Activated CD4-positive, alpha-beta memory T cell treated with anti-CD3 and anti-CD28 coated beads for 36 hours (primary cell): ENCODE measurements around the gene SLC25A44. TPM values are rescaled to one million over a fixed set of nuclear protein-coding genes. Genes with fewer than 3 reads are reported as not detected.

Source experiments
- CTCF ChIA-PET: fragments of 350-600 bp; sonication (Branson Sonifier 250); formaldehyde crosslinking; loops from one replicate; lab custom pipeline; 2021; ENCODE audit warnings: antibody characterized with exemption, inconsistent platforms; lab: Charles Lee
- POLR2A ChIA-PET: fragments of 350-600 bp; sonication (Branson Sonifier 250); formaldehyde crosslinking; loops from one replicate; lab custom pipeline; 2021; ENCODE audit warnings: antibody characterized with exemption; lab: Charles Lee
- DNase-seq: peaks from one replicate; pipeline ENCODE4 v3.0.0-alpha.2; 2020
- H3K27ac Mint-ChIP-seq: one replicate; pipeline ENCODE4 v1.8.0; 2021; ENCODE audit warnings: mixed read lengths
- H3K27me3 Mint-ChIP-seq: one replicate; pipeline ENCODE4 v1.8.0; 2021; ENCODE audit warnings: mixed read lengths
- H3K36me3 Mint-ChIP-seq: one replicate; pipeline ENCODE4 v1.8.0; 2021; ENCODE audit warnings: mixed read lengths
- H3K4me1 Mint-ChIP-seq: one replicate; pipeline ENCODE4 v1.8.0; 2021; ENCODE audit warnings: low read depth, mixed read lengths
- H3K4me3 Mint-ChIP-seq: one replicate; pipeline ENCODE4 v1.8.0; 2021; ENCODE audit warnings: mild to moderate bottlenecking, mixed read lengths
- H3K9me3 Mint-ChIP-seq: one replicate; pipeline ENCODE4 v1.8.0; 2021; ENCODE audit warnings: mixed read lengths
- intact Hi-C: fragments of 100-400 bp; cut with micrococcal nuclease; formaldehyde crosslinking; loops from one replicate; pipeline ENCODE4 v1.15.1; 2023
- total RNA-seq, 2 experiments: library from RNA; stranded (reverse); gene quantifications; one replicate each; pipeline ENCODE4 v1.2.3, GENCODE V29; 2021

The SLC25A44 gene, protein sequence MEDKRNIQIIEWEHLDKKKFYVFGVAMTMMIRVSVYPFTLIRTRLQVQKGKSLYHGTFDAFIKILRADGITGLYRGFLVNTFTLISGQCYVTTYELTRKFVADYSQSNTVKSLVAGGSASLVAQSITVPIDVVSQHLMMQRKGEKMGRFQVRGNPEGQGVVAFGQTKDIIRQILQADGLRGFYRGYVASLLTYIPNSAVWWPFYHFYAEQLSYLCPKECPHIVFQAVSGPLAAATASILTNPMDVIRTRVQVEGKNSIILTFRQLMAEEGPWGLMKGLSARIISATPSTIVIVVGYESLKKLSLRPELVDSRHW
- total RNA-seq: 10 to 100 TPM; 61.3 to 62.2 TPM

- Mint-ChIP-seq H3K9me3 (no peaks in the 10 kb centered on the region), H3K27me3 (no peaks in the 10 kb centered on the region)
Measured at GRCh38 chr1:156193488-156194299, at the start of gene SLC25A44. Gene SLC25A44 (plus strand): TSS chr1:156194104. CDS start chr1:156199848, 5,744 bp downstream.

DNA sequence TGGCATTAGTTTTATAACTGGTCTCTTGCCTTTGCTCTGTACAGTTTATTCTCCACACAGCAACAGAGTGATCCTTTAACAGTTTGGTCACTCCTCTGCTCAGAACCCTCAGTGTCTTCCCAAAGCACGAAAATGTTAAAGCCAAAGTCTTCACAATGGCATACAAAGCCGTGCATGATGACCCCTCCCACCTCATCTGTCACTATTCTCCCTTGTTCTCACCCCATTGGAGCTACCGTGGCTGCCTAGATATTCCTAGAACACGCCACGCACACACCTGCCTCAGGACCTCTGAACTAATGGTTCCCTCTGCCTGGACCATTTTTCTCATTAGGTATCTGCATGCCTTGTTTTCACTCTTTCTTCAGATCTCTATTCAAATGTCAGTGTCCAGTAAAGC, 49.2 kb upstream of the SLC25A44 start:
- no peaks in the 10 kb centered on the region for H3K36me3 Mint-ChIP-seq
- no peaks in the 10 kb centered on the region for H3K27me3 Mint-ChIP-seq
- no peaks in the 10 kb centered on the region for H3K9me3 Mint-ChIP-seq
- POLR2A ChIA-PET: no interaction called here
- CTCF ChIA-PET: interaction anchor here (2.7 to 18.7 kb wide), 2 partner anchors 73 to 81 kb away, joined by 11 to 310 read pairs; no protein-coding TSS in a partner anchor
- intact Hi-C loops: loop anchor here (5.0 kb wide), 1 partner anchor 193 kb away; the partner anchor contains the start of genes CCT3 and TSACC
- no peak for DNase-seq
- H3K4me1 Mint-ChIP-seq: peaks cover 23% of the 10 kb centered on the region
- H3K27ac Mint-ChIP-seq: no peak overlapping the region
- no peak overlapping the region for H3K4me3 Mint-ChIP-seq

More at GRCh38 chr1:156193488-156194299, at the start of gene SLC25A44:
- ChIA-PET CTCF (interaction anchor here (0.8 to 1.9 kb wide), 7 partner anchors 19 to 87 kb away, joined by 3 to 13 read pairs (median 3); partner anchors contain the start of gene PMF1), POLR2A (interaction anchor here (0.6 to 4.1 kb wide), 15 partner anchors 20 to 298 kb away, joined by 3 to 27 read pairs (median 4); partner anchors contain the start of gene PMF1)
- intact Hi-C loops: loop anchor here (1.0 to 5.0 kb wide), 4 partner anchors 21 to 89 kb away; partner anchors contain the start of genes SMG5 and TMEM79
- Mint-ChIP-seq H3K4me1 (peaks cover 61% of the 10 kb centered on the region), H3K36me3 (peaks cover 43% of the 10 kb centered on the region), H3K4me3 (peak within 1 kb of the TSS; percentile 100), H3K27ac (peak within 1 kb of the TSS; percentile 81)
- DNase-seq: peak; percentile 99

DNA sequence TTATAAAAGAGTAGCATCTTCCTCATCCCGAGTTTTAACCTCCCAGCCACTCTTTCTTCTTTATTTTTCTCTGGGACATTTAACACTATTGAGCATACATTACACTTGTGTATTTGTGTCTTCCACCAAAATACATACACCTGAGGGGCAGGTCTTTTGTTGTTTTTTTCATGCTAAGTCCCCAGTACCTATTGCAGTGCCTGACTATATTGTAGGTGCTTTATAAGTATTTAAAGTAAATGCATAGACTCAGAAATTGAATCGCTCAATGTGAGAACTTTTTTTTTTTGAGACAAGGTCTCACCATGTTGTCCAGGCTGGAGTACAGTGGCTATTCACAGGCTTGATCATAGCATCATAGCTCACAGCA, 48.3 kb upstream of the SLC25A44 start:
- Mint-ChIP-seq H3K27me3 (no peaks in the 10 kb centered on the region), H3K4me3 (no peak overlapping the region), H3K36me3 (no peaks in the 10 kb centered on the region), H3K9me3 (no peaks in the 10 kb centered on the region), H3K4me1 (peaks cover 31% of the 10 kb centered on the region), H3K27ac (no peak overlapping the region)
- CTCF ChIA-PET: interaction anchor here (0.5 to 18.7 kb wide), 19 partner anchors 13 to 173 kb away, joined by 3 to 310 read pairs (median 4); partner anchors contain the start of gene PMF1
- intact Hi-C loops: loop anchor here (1.0 to 5.0 kb wide), 5 partner anchors 16 to 192 kb away; partner anchors contain the start of genes CCT3 and TSACC
- POLR2A ChIA-PET: interaction anchor here (1.0 to 3.1 kb wide), 2 partner anchors 78 to 80 kb away, joined by 3 to 15 read pairs; no protein-coding TSS in a partner anchor
- no peak for DNase-seq

DNA sequence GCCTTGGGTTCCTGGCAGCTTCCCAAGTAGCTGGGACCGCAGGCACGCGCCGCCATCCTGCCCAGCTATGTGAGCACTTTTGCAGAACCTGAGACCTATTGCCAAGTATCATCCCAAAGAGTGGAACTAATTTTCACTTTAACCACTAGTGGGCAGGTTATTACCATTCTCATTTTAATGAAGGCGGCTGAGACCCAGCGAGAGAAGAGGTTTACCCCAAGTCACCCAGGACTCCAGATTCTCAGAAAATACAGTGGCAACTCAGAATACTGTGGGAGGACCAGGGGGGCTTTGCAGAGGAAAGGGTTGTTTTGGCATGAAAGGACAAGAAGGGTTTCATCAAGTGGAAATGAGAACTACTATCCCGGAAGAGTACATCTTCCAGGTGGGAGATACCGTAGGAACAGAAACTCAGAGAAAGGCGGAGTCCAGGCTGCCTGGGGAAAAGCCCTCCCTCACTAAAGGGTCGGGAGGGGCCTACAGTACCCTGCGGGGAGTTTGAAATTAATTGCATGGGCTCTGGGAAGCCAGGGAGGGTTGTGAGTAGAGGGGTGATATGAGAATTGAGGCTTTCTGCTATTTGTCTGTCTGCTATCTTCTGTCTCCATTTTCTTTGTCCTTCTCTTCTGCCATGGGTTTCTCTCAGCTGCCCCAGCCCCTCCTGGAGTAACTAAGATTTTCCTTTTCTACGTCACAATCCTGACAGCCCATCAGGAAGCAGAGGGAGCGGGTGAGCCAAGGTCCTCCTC, 47.7 kb upstream of the SLC25A44 start:
- peak; percentile 64 for DNase-seq
- POLR2A ChIA-PET: interaction anchor here (1.0 to 3.1 kb wide), 2 partner anchors 77 to 79 kb away, joined by 3 to 15 read pairs; no protein-coding TSS in a partner anchor
- CTCF ChIA-PET: interaction anchor here (0.5 to 18.7 kb wide), 25 partner anchors 9 to 300 kb away, joined by 3 to 310 read pairs (median 4); partner anchors contain the start of gene PMF1
- Mint-ChIP-seq H3K27ac (peak overlapping the region; percentile 81), H3K4me1 (peaks cover 35% of the 10 kb centered on the region), H3K36me3 (no peaks in the 10 kb centered on the region), H3K27me3 (no peaks in the 10 kb centered on the region), H3K9me3 (no peaks in the 10 kb centered on the region), H3K4me3 (peak overlapping the region; percentile 50)
- intact Hi-C loops: loop anchor here (1.0 to 5.0 kb wide), 5 partner anchors 15 to 191 kb away; partner anchors contain the start of genes CCT3 and TSACC

GRCh38 chr1:156146769-156147405, 47.0 kb upstream of the SLC25A44 start:
- peak overlapping the region; percentile 81 for H3K27ac Mint-ChIP-seq
- H3K4me1 Mint-ChIP-seq: peaks cover 36% of the 10 kb centered on the region
- ChIA-PET POLR2A (interaction anchor here (1.2 to 3.1 kb wide), 4 partner anchors 47 to 79 kb away, joined by 3 to 15 read pairs (median 6); partner anchors contain the start of gene SLC25A44), CTCF (interaction anchor here (0.6 to 18.7 kb wide), 16 partner anchors 9 to 299 kb away, joined by 3 to 310 read pairs (median 6); partner anchors contain the start of gene SLC25A44)
- peak overlapping the region; percentile 50 for H3K4me3 Mint-ChIP-seq
- DNase-seq: peak; percentile 33
- intact Hi-C loops: loop anchor here (1.0 to 5.0 kb wide), 5 partner anchors 14 to 190 kb away; partner anchors contain the start of genes CCT3 and TSACC
- H3K9me3 Mint-ChIP-seq: no peaks in the 10 kb centered on the region
- H3K27me3 Mint-ChIP-seq: no peaks in the 10 kb centered on the region
- H3K36me3 Mint-ChIP-seq: no peaks in the 10 kb centered on the region

GRCh38 chr1:156148216-156148615, 45.7 kb upstream of the SLC25A44 start:
- POLR2A ChIA-PET: interaction anchor here (0.5 to 4.8 kb wide), 5 partner anchors 66 to 139 kb away, joined by 3 to 18 read pairs (median 7); partner anchors contain the start of gene PMF1
- H3K4me1 Mint-ChIP-seq: peaks cover 48% of the 10 kb centered on the region
- no peaks in the 10 kb centered on the region for H3K9me3 Mint-ChIP-seq
- H3K27ac Mint-ChIP-seq: peak overlapping the region; percentile 32
- no peaks in the 10 kb centered on the region for H3K36me3 Mint-ChIP-seq
- no peaks in the 10 kb centered on the region for H3K27me3 Mint-ChIP-seq
- intact Hi-C loops: loop anchor here (5.0 kb wide), 1 partner anchor 189 kb away; the partner anchor contains the start of genes CCT3 and TSACC
- DNase-seq: no peak
- H3K4me3 Mint-ChIP-seq: no peak overlapping the region
- CTCF ChIA-PET: interaction anchor here (1.1 to 18.7 kb wide), 7 partner anchors 13 to 77 kb away, joined by 3 to 310 read pairs (median 6); partner anchors contain the start of gene SLC25A44

DNA sequence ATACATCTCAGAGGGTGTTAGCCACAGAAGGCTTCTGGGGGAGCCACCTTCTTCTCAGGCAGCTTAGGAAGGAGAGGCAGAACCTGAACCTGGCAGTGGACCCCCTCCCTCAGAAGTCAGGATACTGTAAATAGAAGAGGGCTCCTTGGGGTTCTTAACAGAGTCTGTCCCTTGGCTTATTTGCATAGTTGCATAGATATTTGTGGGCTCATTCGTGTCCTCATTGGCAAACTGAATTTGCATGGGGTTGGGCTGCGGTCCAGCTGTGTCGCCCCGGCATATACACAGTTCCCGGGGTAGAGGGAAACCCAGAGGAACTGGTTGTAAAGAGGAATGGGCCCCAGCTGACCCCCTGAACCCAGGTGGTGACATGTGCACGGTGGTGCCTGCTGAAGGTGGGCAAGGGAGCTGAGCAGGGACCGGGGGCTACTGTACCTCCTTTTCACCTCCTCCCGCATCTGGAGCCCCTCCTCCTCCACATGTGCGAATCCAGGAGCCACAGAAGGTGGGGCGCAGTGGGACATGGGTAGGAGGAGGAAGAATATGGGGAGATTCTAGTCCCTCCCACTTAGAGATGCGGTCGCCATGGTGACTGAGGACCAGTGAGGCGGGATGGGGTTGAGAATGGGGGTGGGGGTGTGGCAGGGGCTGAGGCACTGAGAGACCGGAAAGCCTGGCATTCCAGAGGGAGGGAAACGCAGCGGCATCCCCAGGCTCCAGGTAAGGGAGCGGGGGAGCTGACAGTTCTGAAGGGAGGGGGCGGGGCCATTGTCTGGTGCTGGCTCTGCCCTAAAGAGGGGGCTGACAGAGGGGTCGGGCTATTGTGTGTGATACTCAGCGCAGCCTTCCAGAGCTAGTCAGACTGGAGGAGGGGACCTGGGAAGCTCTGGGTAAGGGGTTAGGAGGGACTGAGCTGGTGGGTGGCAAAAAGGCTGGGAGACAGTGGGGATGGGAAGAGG, 44.3 kb upstream of the SLC25A44 start:
- POLR2A ChIA-PET: interaction anchor here (1.0 to 4.8 kb wide), 4 partner anchors 15 to 76 kb away, joined by 3 to 18 read pairs (median 5); partner anchors contain the start of gene PMF1
- intact Hi-C loops: loop anchor here (5.0 kb wide), 1 partner anchor 188 kb away; the partner anchor contains the start of genes CCT3 and TSACC
- Mint-ChIP-seq H3K4me3 (no peak overlapping the region), H3K9me3 (no peaks in the 10 kb centered on the region), H3K27ac (no peak overlapping the region), H3K36me3 (no peaks in the 10 kb centered on the region), H3K4me1 (peaks cover 56% of the 10 kb centered on the region), H3K27me3 (no peaks in the 10 kb centered on the region)
- CTCF ChIA-PET: interaction anchor here (0.5 to 18.7 kb wide), 4 partner anchors 14 to 106 kb away, joined by 3 to 310 read pairs (median 3); no protein-coding TSS in a partner anchor
- DNase-seq: no peak

GRCh38 chr1:156150333-156151011, 43.4 kb upstream of the SLC25A44 start:
- intact Hi-C loops: no loop called here
- no peaks in the 10 kb centered on the region for H3K27me3 Mint-ChIP-seq
- H3K27ac Mint-ChIP-seq: no peak overlapping the region
- ChIA-PET CTCF (interaction anchor here (0.8 to 18.7 kb wide), 4 partner anchors 14 to 75 kb away, joined by 3 to 310 read pairs (median 4); no protein-coding TSS in a partner anchor), POLR2A (interaction anchor here (0.9 to 4.8 kb wide), 5 partner anchors 15 to 75 kb away, joined by 3 to 18 read pairs (median 5); partner anchors contain the start of gene PMF1)
- no peaks in the 10 kb centered on the region for H3K9me3 Mint-ChIP-seq
- DNase-seq: peak; percentile 44
- H3K4me1 Mint-ChIP-seq: peaks cover 56% of the 10 kb centered on the region
- no peaks in the 10 kb centered on the region for H3K36me3 Mint-ChIP-seq
- no peak overlapping the region for H3K4me3 Mint-ChIP-seq
